ENCODE measurements around the gene NEO1.

NEO1 gene

GRCh38 chr15:73303636-73304035 lies 251.4 kb downstream of the NEO1 start:
- H2AFZ ChIP-seq (ENCODE audit: low read length) = no peak overlapping the region
- H3K4me2 ChIP-seq (ENCODE audit: low read length) = no peak overlapping the region
- no peak overlapping the region for H3K9ac ChIP-seq (ENCODE audit: low read length)
- no peak for TF ChIP-seq CTCF (IDR thresholded peaks at IDR 0.05; ENCODE audit: low read length)
- TF ChIP-seq EZH2 (IDR thresholded peaks at IDR 0.05; ENCODE audit: borderline replicate concordance, low read length) = no peak
- no peaks in the 10 kb centered on the region for H3K9me3 ChIP-seq (ENCODE audit: low read length)
- H3K4me3 ChIP-seq (ENCODE audit: low read depth, low read length, poor library complexity, severe bottlenecking) = no peak overlapping the region
- H3K4me1 ChIP-seq (ENCODE audit: insufficient read depth, low read length, severe bottlenecking) = no peaks in the 10 kb centered on the region
- H3K27ac ChIP-seq (ENCODE audit: low read depth, low read length, poor library complexity, severe bottlenecking) = no peak overlapping the region
- H3K36me3 ChIP-seq (ENCODE audit: insufficient read depth, low read length) = no peaks in the 10 kb centered on the region
- H3K9me2 ChIP-seq (ENCODE audit: low read depth, low read length) = no peaks in the 10 kb centered on the region
- no peaks in the 10 kb centered on the region for H3F3A ChIP-seq (ENCODE audit: insufficient read depth, low read length)
- no peaks in the 10 kb centered on the region for H3K79me2 ChIP-seq (ENCODE audit: insufficient read depth, low read length)
- H3K27me3 ChIP-seq (ENCODE audit: insufficient read depth, low read length) = no peaks in the 10 kb centered on the region
- H4K20me1 ChIP-seq (ENCODE audit: insufficient read depth, low read length) = no peaks in the 10 kb centered on the region; the same call in 1 of the 2 replicates

GRCh38 chr15:73305331-73306211 lies 253.3 kb downstream of the NEO1 start:
- no peaks in the 10 kb centered on the region for H4K20me1 ChIP-seq (ENCODE audit: insufficient read depth, low read length)
- peak; percentile 71; the same call in 1 of the 2 replicates for TF ChIP-seq CTCF (IDR thresholded peaks at IDR 0.05; ENCODE audit: low read length)
- TF ChIP-seq EZH2 (IDR thresholded peaks at IDR 0.05; ENCODE audit: borderline replicate concordance, low read length) = no peak
- H3K4me1 ChIP-seq (ENCODE audit: insufficient read depth, low read length, severe bottlenecking) = no peaks in the 10 kb centered on the region
- no peak overlapping the region for H2AFZ ChIP-seq (ENCODE audit: low read length)
- H3K27ac ChIP-seq (ENCODE audit: low read depth, low read length, poor library complexity, severe bottlenecking) = no peak overlapping the region
- H3K9ac ChIP-seq (ENCODE audit: low read length) = no peak overlapping the region
- H3K27me3 ChIP-seq (ENCODE audit: insufficient read depth, low read length) = no peaks in the 10 kb centered on the region; the same call in 1 of the 2 replicates
- no peaks in the 10 kb centered on the region for H3K79me2 ChIP-seq (ENCODE audit: insufficient read depth, low read length)
- no peak overlapping the region for H3K4me2 ChIP-seq (ENCODE audit: low read length)
- no peaks in the 10 kb centered on the region for H3F3A ChIP-seq (ENCODE audit: insufficient read depth, low read length)
- H3K9me3 ChIP-seq (ENCODE audit: low read length) = no peaks in the 10 kb centered on the region
- no peaks in the 10 kb centered on the region for H3K36me3 ChIP-seq (ENCODE audit: insufficient read depth, low read length)
- no peak overlapping the region for H3K4me3 ChIP-seq (ENCODE audit: low read depth, low read length, poor library complexity, severe bottlenecking)
- no peaks in the 10 kb centered on the region for H3K9me2 ChIP-seq (ENCODE audit: low read depth, low read length)

- Histone ChIP-seq H3K4me2 (ENCODE audit: low read length) (no peak overlapping the region), H3K9me2 (ENCODE audit: low read depth, low read length) (no peaks in the 10 kb centered on the region), H3K27me3 (ENCODE audit: insufficient read depth, low read length) (no peaks in the 10 kb centered on the region; the same call in 1 of the 2 replicates), H4K20me1 (ENCODE audit: insufficient read depth, low read length) (no peaks in the 10 kb centered on the region), H3F3A (ENCODE audit: insufficient read depth, low read length) (no peaks in the 10 kb centered on the region), H3K4me3 (ENCODE audit: low read depth, low read length, poor library complexity, severe bottlenecking) (no peak overlapping the region), H3K9me3 (ENCODE audit: low read length) (no peaks in the 10 kb centered on the region), H3K36me3 (ENCODE audit: insufficient read depth, low read length) (no peaks in the 10 kb centered on the region), H2AFZ (ENCODE audit: low read length) (no peak overlapping the region), H3K4me1 (ENCODE audit: insufficient read depth, low read length, severe bottlenecking) (no peaks in the 10 kb centered on the region), H3K27ac (ENCODE audit: low read depth, low read length, poor library complexity, severe bottlenecking) (no peak overlapping the region), H3K9ac (ENCODE audit: low read length) (no peak overlapping the region), H3K79me2 (ENCODE audit: insufficient read depth, low read length) (no peaks in the 10 kb centered on the region)
- TF ChIP-seq EZH2 (IDR thresholded peaks at IDR 0.05; ENCODE audit: borderline replicate concordance, low read length) (no peak), CTCF (IDR thresholded peaks at IDR 0.05; ENCODE audit: low read length) (no peak)
Observed at GRCh38 chr15:73308305-73308704, 256.0 kb downstream of the NEO1 start.

Data from OCI-LY1 (cell line).